Measurements from ENCODE around the gene C10orf95.

DNA sequence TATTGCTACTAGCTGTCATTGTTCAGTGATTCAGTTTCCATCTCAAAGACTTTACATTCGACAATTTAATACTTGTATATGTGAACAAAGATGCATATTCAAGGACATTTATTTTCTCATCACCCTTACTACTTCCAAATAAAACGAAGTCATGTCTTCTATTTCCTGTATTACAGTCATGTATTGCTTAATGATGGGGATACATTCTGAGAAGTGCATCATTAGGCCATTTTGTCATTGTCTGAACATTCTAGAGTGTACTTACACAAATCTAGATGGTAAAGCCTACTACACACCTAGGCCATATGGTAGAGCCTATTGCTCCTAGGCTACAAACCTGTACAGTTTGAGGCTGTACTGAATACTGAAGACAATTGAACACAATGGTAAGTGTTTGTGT is 6.5 kb downstream of the C10orf95 start:
- TF ChIP-seq REST (IDR thresholded peaks at IDR 0.05; ENCODE audit: insufficient read depth in 1 of 2, low read depth in 2 of 2, low read length in 1 of 2) (no peak), CTCF (IDR thresholded peaks at IDR 0.05) (no peak), POLR2AphosphoS5 (IDR thresholded peaks at IDR 0.05; ENCODE audit: low read depth, low read length) (no peak)

Measured in Panc1 (cell line).